H1 (cell line): ENCODE data around the gene SLC35E4. TPM values are rescaled to one million over a fixed set of nuclear protein-coding genes. Genes with fewer than 3 reads are reported as not detected.

Experiments
- CTCF ChIA-PET: fragments of 300-600 bp; sonication (Branson Sonifier 250); formaldehyde crosslinking; loops from one replicate; lab custom pipeline; 2021; ENCODE audit not compliant: partially characterized antibody; lab: Charles Lee
- POLR2A ChIA-PET: fragments of 300-600 bp; sonication (Branson Sonifier 250); formaldehyde crosslinking; loops from one replicate; lab custom pipeline; 2021; ENCODE audit warnings: inconsistent platforms; ENCODE audit not compliant: partially characterized antibody; lab: Charles Lee
- DNase-seq, 2 experiments: peaks; one replicate each; pipeline versions ENCODE4 v3.0.0 to v3.0.0-alpha.2; 2010 to 2022; ENCODE audit warnings: low spot score in 2 of 2, low read depth in 1 of 2, mixed read lengths in 1 of 2
- FAIRE-seq: peaks from 2 replicates; lab custom pipeline; 2011; peaks lifted over from hg19 to GRCh38; lab: Jason Lieb, UNC
- H2AFZ ChIP-seq: 2 replicates; pipeline ENCODE4 v1.8.1; 2012; ENCODE audit warnings: low read length, inconsistent platforms
- H2AK5ac ChIP-seq: 2 replicates; pipeline ENCODE4 v1.6.1; 2013; ENCODE audit warnings: low read depth, low read length
- H2BK120ac ChIP-seq: replicated peaks from 2 replicates; pipeline ENCODE3; 2013; ENCODE audit warnings: low read depth, low read length, inconsistent platforms
- H2BK12ac ChIP-seq: 2 replicates; pipeline ENCODE4 v1.6.1; 2013; ENCODE audit warnings: low read depth, low read length
- H2BK15ac ChIP-seq: 2 replicates; pipeline ENCODE4 v1.6.1; 2013; ENCODE audit warnings: low read length
- H2BK20ac ChIP-seq: 2 replicates; pipeline ENCODE4 v1.6.1; 2013; ENCODE audit warnings: low read length
- H2BK5ac ChIP-seq: 2 replicates; pipeline ENCODE4 v1.6.1; 2013; ENCODE audit warnings: low read depth, low read length
- H3K14ac ChIP-seq: 2 replicates; pipeline ENCODE4 v1.6.1; 2013; ENCODE audit warnings: inconsistent platforms; ENCODE audit not compliant: insufficient read length
- H3K18ac ChIP-seq: 2 replicates; pipeline ENCODE4 v1.6.1; 2013; ENCODE audit warnings: low read length; ENCODE audit errors: extremely low read depth
- H3K23ac ChIP-seq: 2 replicates; pipeline ENCODE4 v1.6.1; 2013; ENCODE audit warnings: inconsistent platforms; ENCODE audit not compliant: insufficient read length
- H3K23me2 ChIP-seq: 2 replicates; pipeline ENCODE4 v1.6.1; 2013; ENCODE audit warnings: low read depth, low read length
- H3K27ac ChIP-seq: 2 replicates; pipeline ENCODE4 v1.6.1; 2011; ENCODE audit warnings: low read depth, low read length, inconsistent platforms
- H3K27me3 ChIP-seq, 4 experiments: replicated peaks in 1 of 4; 1 replicate in 1 of 4; 2 replicates in 3 of 4; pipeline versions ENCODE4 v1.6.1 to v1.8.1; 2011 to 2013; ENCODE audit warnings: low read length in 3 of 4, mild to moderate bottlenecking in 3 of 4, inconsistent platforms in 2 of 4, mixed read lengths in 2 of 4, moderate library complexity in 1 of 4; ENCODE audit not compliant: control insufficient read depth in 3 of 4, insufficient read depth in 3 of 4; ENCODE audit errors: extremely low read depth in 1 of 4
- H3K36me3 ChIP-seq, 4 experiments: 2 replicates each; pipeline versions ENCODE4 v1.6.1 to v1.8.1; 2011 to 2013; ENCODE audit warnings: mild to moderate bottlenecking in 4 of 4, low read length in 3 of 4, moderate library complexity in 2 of 4, control low read depth in 1 of 4, inconsistent platforms in 1 of 4; ENCODE audit not compliant: insufficient read depth in 4 of 4, control insufficient read depth in 2 of 4
- H3K4ac ChIP-seq: replicated peaks from 2 replicates; pipeline ENCODE3; 2013; ENCODE audit warnings: low read length, low read depth, mixed read lengths, inconsistent platforms; ENCODE audit not compliant: insufficient read length
- H3K4me1 ChIP-seq, 4 experiments: replicated peaks in 1 of 4; 1 replicate in 1 of 4; 2 replicates in 3 of 4; pipeline versions ENCODE4 v1.6.1 to v1.8.1; 2011 to 2013; ENCODE audit warnings: low read length in 3 of 4, inconsistent platforms in 2 of 4, mixed read lengths in 1 of 4; ENCODE audit not compliant: insufficient read depth in 4 of 4, control insufficient read depth in 3 of 4
- H3K4me2 ChIP-seq, 2 experiments: 2 replicates each; pipeline versions ENCODE4 v1.6.1 to v1.8.1; 2011 to 2013; ENCODE audit warnings: low read depth in 2 of 2, low read length in 2 of 2, control low read depth in 1 of 2, inconsistent platforms in 1 of 2, mild to moderate bottlenecking in 1 of 2; ENCODE audit not compliant: insufficient read depth in 1 of 2
- H3K4me3 ChIP-seq, 4 experiments: fragments of 200-600, 300-600 bp in 1 of 4; sonication (generic), shearing (Covaris generic), sonication (Bioruptor Twin) in 1 of 4; 2 replicates each; pipeline versions ENCODE4 v1.5.1 to v1.8.1; 2011 to 2016; ENCODE audit warnings: low read length in 4 of 4, low read depth in 3 of 4, control low read depth in 2 of 4, inconsistent platforms in 2 of 4, mild to moderate bottlenecking in 2 of 4, mixed read lengths in 1 of 4, moderate library complexity in 1 of 4; ENCODE audit not compliant: insufficient read depth in 2 of 4; ENCODE audit errors: extremely low read depth in 1 of 4
- H3K56ac ChIP-seq: replicated peaks from 2 replicates; pipeline ENCODE3; 2013; ENCODE audit warnings: low read depth, mild to moderate bottlenecking, mixed read lengths, low read length, inconsistent platforms; ENCODE audit not compliant: insufficient read length
- H3K79me1 ChIP-seq: 2 replicates; pipeline ENCODE4 v1.6.1; 2013; ENCODE audit warnings: low read depth, low read length, control low read depth
- H3K79me2 ChIP-seq, 2 experiments: 2 replicates each; pipeline versions ENCODE4 v1.6.1 to v1.8.1; 2012 to 2013; ENCODE audit warnings: low read length in 2 of 2, mild to moderate bottlenecking in 2 of 2, inconsistent platforms in 1 of 2; ENCODE audit not compliant: insufficient read depth in 2 of 2, control insufficient read depth in 1 of 2
- H3K9ac ChIP-seq, 4 experiments: replicated peaks in 1 of 4; 1 replicate in 1 of 4; 2 replicates in 3 of 4; pipeline versions ENCODE4 v1.6.1 to v1.8.1; 2011 to 2013; ENCODE audit warnings: low read depth in 3 of 4, low read length in 3 of 4, control low read depth in 2 of 4, mild to moderate bottlenecking in 2 of 4, moderate library complexity in 2 of 4, inconsistent platforms in 1 of 4; ENCODE audit errors: extremely low read depth in 1 of 4
- H3K9me3 ChIP-seq, 2 experiments: 2 replicates each; pipeline versions ENCODE4 v1.6.1 to v1.8.1; 2012 to 2013; ENCODE audit warnings: mild to moderate bottlenecking in 2 of 2, moderate library complexity in 2 of 2, control low read depth in 1 of 2, inconsistent platforms in 1 of 2, low read depth in 1 of 2, low read length in 1 of 2, mixed read lengths in 1 of 2; ENCODE audit not compliant: insufficient read depth in 2 of 2
- H4K20me1 ChIP-seq, 2 experiments: replicated peaks in 1 of 2; 2 replicates each; pipeline versions ENCODE3 to v1.8.1; 2011 to 2013; ENCODE audit warnings: inconsistent platforms in 2 of 2, low read length in 2 of 2, mild to moderate bottlenecking in 1 of 2; ENCODE audit not compliant: insufficient read depth in 2 of 2, control insufficient read depth in 1 of 2
- H4K5ac ChIP-seq: 2 replicates; pipeline ENCODE4 v1.6.1; 2013; ENCODE audit warnings: low read length, low read depth, mixed read lengths, inconsistent platforms; ENCODE audit not compliant: insufficient read length
- H4K8ac ChIP-seq: 2 replicates; pipeline ENCODE4 v1.8.0; 2013; ENCODE audit warnings: mild to moderate bottlenecking, moderate library complexity, low read length, inconsistent platforms; ENCODE audit not compliant: insufficient read depth; ENCODE audit errors: extremely low read depth
- H4K91ac ChIP-seq: replicated peaks from 2 replicates; pipeline ENCODE3; 2013; ENCODE audit warnings: low read length, mixed read lengths, inconsistent platforms; ENCODE audit not compliant: insufficient read length
- CBX5 ChIP-seq: fragments of 300-800, 300-1000 bp; sonication (generic); IDR thresholded peaks from 2 replicates; pipeline ENCODE4 v1.7.1; 2016; ENCODE audit warnings: antibody characterized with exemption, low read length, low read depth
- CHD2 ChIP-seq: IDR thresholded peaks from 2 replicates; pipeline ENCODE4 v1.6.1; 2012; ENCODE audit warnings: low read length, improper control_type of control experiment
- CREB1 ChIP-seq: IDR thresholded peaks from 2 replicates; pipeline ENCODE4 v1.6.1; 2012; ENCODE audit warnings: inconsistent platforms
- CTBP2 ChIP-seq: IDR thresholded peaks from 2 replicates; pipeline ENCODE4 v1.7.0; 2011; ENCODE audit warnings: borderline replicate concordance, mild to moderate bottlenecking, moderate library complexity, mixed read lengths, low read length; ENCODE audit not compliant: insufficient read depth, insufficient read length
- EGR1 ChIP-seq: IDR thresholded peaks from 2 replicates; pipeline ENCODE4 v1.6.1; 2011; ENCODE audit warnings: low read depth, low read length, borderline replicate concordance
- FOSL1 ChIP-seq: IDR thresholded peaks from 2 replicates; pipeline ENCODE4 v1.6.1; 2011; ENCODE audit warnings: mild to moderate bottlenecking, low read depth, low read length, moderate library complexity; ENCODE audit not compliant: insufficient read depth
- GTF2F1 ChIP-seq: IDR thresholded peaks from 2 replicates; pipeline ENCODE4 v1.6.1; 2012; ENCODE audit warnings: low read depth, low read length, improper control_type of control experiment, borderline replicate concordance
- MAFK ChIP-seq: IDR thresholded peaks from 2 replicates; pipeline ENCODE4 v1.6.1; 2012; ENCODE audit warnings: low read depth, mild to moderate bottlenecking, improper control_type of control experiment, low read length
- MAX ChIP-seq: IDR thresholded peaks from 2 replicates; pipeline ENCODE4 v1.6.1; 2012; ENCODE audit warnings: inconsistent platforms
- POU5F1 ChIP-seq: IDR thresholded peaks from 2 replicates; pipeline ENCODE4 v1.6.1; 2011; ENCODE audit warnings: low read depth, mild to moderate bottlenecking, low read length, moderate library complexity
- RFX5 ChIP-seq: IDR thresholded peaks from 2 replicates; pipeline ENCODE4 v1.6.1; 2011; ENCODE audit warnings: low read depth, low read length, improper control_type of control experiment, borderline replicate concordance
- RNF2 ChIP-seq: fragments of 200-900, 300-1000 bp; sonication (generic); IDR thresholded peaks from 2 replicates; pipeline ENCODE4 v1.7.1; 2016; ENCODE audit warnings: borderline replicate concordance, low read depth, mild to moderate bottlenecking, antibody characterized with exemption, low read length; ENCODE audit not compliant: poor library complexity, severe bottlenecking; ENCODE audit errors: missing control alignments
- SIN3A ChIP-seq, 2 experiments: IDR thresholded peaks in 1 of 2; conservative IDR thresholded peaks in 1 of 2; 2 replicates each; pipeline ENCODE4 v1.6.1; 2011 to 2012; ENCODE audit warnings: low read length in 2 of 2, improper control_type of control experiment in 1 of 2, low read depth in 1 of 2, mild to moderate bottlenecking in 1 of 2
- SP2 ChIP-seq: IDR thresholded peaks from 2 replicates; pipeline ENCODE4 v1.6.1; 2012; ENCODE audit warnings: mild to moderate bottlenecking, low read length, inconsistent platforms
- WGBS, 2 experiments: shearing (Covaris generic) in 1 of 2; methylation state at CpG; one replicate each; pipeline versions ENCODE4 v1.1.6 to v1.1.7; 2013 to 2015; ENCODE audit warnings: low lambda C conversion rate in 2 of 2, mixed read lengths in 2 of 2, inconsistent platforms in 1 of 2, low coverage in 1 of 2, missing lambda C conversion rate in 1 of 2; ENCODE audit not compliant: insufficient replicate concordance in 2 of 2, insufficient coverage in 1 of 2, insufficient read length in 1 of 2; ENCODE audit errors: extremely low coverage in 1 of 2, missing lambda C conversion rate in 1 of 2; 5-methylcytosine and 5-hydroxymethylcytosine counted together
- polyA plus RNA-seq, 7 experiments: library from polyadenylated mRNA; depleted of rRNA in 3 of 7; stranded (reverse) in 5 of 7; unstranded in 2 of 7; fragments of >200 nt in 5 of 7; fragments of 200-250 nt in 2 of 7; gene quantifications; 1 replicate in 5 of 7; 2 replicates in 1 of 7; 4 replicates in 1 of 7; pipeline versions ENCODE4 v1.2.1 to v1.2.3, GENCODE V29; 2011 to 2013; ENCODE audit warnings: missing spikeins in 2 of 7, mixed read lengths in 2 of 7
- total RNA-seq: library from RNA; stranded (reverse); fragmentation: NEBNext Ultra II Directional; extraction: Animal tissue kit (Norgen Biotek cat#: 25700); gene quantifications from 2 replicates; pipeline ENCODE4 v1.2.1, GENCODE V29; 2021

Gene SLC35E4
- total and polyA plus RNA-seq, 2 of the 8 experiments (the other 6 are each of a cell fraction or from before 2014, with no cell fraction given): 5.1 to 5.6 TPM

- no peaks in the 10 kb centered on the region for H3K79me1 ChIP-seq
- no peak overlapping the region for H3K4me3 ChIP-seq
- WGBS, 2 experiments: 93% methylated on average over 9 of the region's 9 CpGs; no CpG with 5 or more reads in 1 of the 2 experiments
- no peak overlapping the region for H4K5ac ChIP-seq
- H2BK20ac ChIP-seq: no peak overlapping the region
- H3K9ac ChIP-seq: no peak overlapping the region
- H3K18ac ChIP-seq: no peak overlapping the region
- no peak overlapping the region for H2BK120ac ChIP-seq
- H2AFZ ChIP-seq: no peak overlapping the region
- H4K8ac ChIP-seq: no peak overlapping the region
- H3K56ac ChIP-seq: no peak overlapping the region
- no peak overlapping the region for H3K27ac ChIP-seq
- no peaks in the 10 kb centered on the region for H3K9me3 ChIP-seq
- H3K4me2 ChIP-seq: no peak overlapping the region
- H2BK5ac ChIP-seq: no peak overlapping the region
- H3K4me1 ChIP-seq: peaks cover 0 to 4% (median 1%) of the 10 kb centered on the region in 4 experiments; a peak in 3 of 7 replicates
- H3K79me2 ChIP-seq: no peaks in the 10 kb centered on the region
- H4K20me1 ChIP-seq: no peaks in the 10 kb centered on the region
- no peak overlapping the region for H4K91ac ChIP-seq
- no peak overlapping the region for H2BK15ac ChIP-seq
- H2BK12ac ChIP-seq: no peak overlapping the region
- FAIRE-seq (no peak), DNase-seq (no peak)
- POLR2A ChIA-PET: interaction anchor here (0.6 kb wide), 1 partner anchor 20 kb away, joined by 3 read pairs; no protein-coding TSS in a partner anchor
- H3K27me3 ChIP-seq: no peaks in the 10 kb centered on the region; a peak in 3 of 7 replicates
- H3K4ac ChIP-seq: no peak overlapping the region
- no peaks in the 10 kb centered on the region for H3K23me2 ChIP-seq
- CTCF ChIA-PET: interaction anchor here (1.1 to 1.4 kb wide), 2 partner anchors 41 to 42 kb away, joined by 3 to 4 read pairs; no protein-coding TSS in a partner anchor
- no peak overlapping the region for H2AK5ac ChIP-seq
- no peaks in the 10 kb centered on the region for H3K36me3 ChIP-seq
- no peak overlapping the region for H3K23ac ChIP-seq
- H3K14ac ChIP-seq: no peak overlapping the region
- no peak for TF ChIP-seq CREB1
- TF ChIP-seq SP2: no peak
- TF ChIP-seq CHD2: no peak
- no peak for TF ChIP-seq EGR1
- no peak for TF ChIP-seq FOSL1
- no peak for TF ChIP-seq POU5F1
- no peak for TF ChIP-seq MAX
- TF ChIP-seq GTF2F1: no peak
- TF ChIP-seq CTBP2: no peak
- TF ChIP-seq SIN3A (conservative IDR thresholded peaks at IDR 0.05 in 1 of 2, IDR thresholded peaks at IDR 0.05 in 1 of 2; ENCODE audit: low read depth in 1 of 2, low read length in 2 of 2): no peak
- TF ChIP-seq RNF2: no peak
- TF ChIP-seq CBX5: no peak
- TF ChIP-seq MAFK: no peak
- TF ChIP-seq RFX5: no peak
Observed at GRCh38 chr22:30675436-30675835, 39.9 kb downstream of the SLC35E4 start.
